HG02852 (cell line): ENCODE data around the gene DMC1.
"Not testable (repeated sequence)": the region's sequence is repeated elsewhere in the genome, so short reads cannot be mapped to it uniquely, and the experiment has no call there.

ENCODE experiments used
- ATAC-seq: cut with Tn5 transposase; IDR thresholded peaks from one replicate; pipeline ENCODE4 v1.9.1; 2021; ENCODE audit warnings: mild to moderate bottlenecking, moderate library complexity; ENCODE audit not compliant: unreplicated experiment

DMC1 gene

GRCh38 chr22:38470179-38470578 lies 99.8 kb downstream of the DMC1 start:
- ATAC-seq = not testable (repeated sequence)

GRCh38 chr22:38469306-38469781 lies 100.6 kb downstream of the DMC1 start:
- no peak for ATAC-seq
